Aorta (tissue), 5 donors: Measurements from ENCODE around the gene FARP1. TPM values are rescaled to one million over a fixed set of nuclear protein-coding genes. Genes with fewer than 3 reads are reported as not detected.

Experiments
- ATAC-seq: fragments of 200-7000 bp; cut with Tn5 transposase; one replicate; pipeline ENCODE4 v1.9.1; 2022; ENCODE audit warnings: moderate library complexity; ENCODE audit not compliant: low FRiP score
- DNase-seq, 2 donors: peaks; one replicate each; pipeline ENCODE4 v3.0.0-alpha.2; 2020
- H3K27ac ChIP-seq, 2 donors: one replicate each; pipeline ENCODE4 v1.5.1; 2013; ENCODE audit warnings: low read length in 2 of 2, mild to moderate bottlenecking in 2 of 2, moderate library complexity in 2 of 2, control low read depth in 1 of 2, inconsistent platforms in 1 of 2, low read depth in 1 of 2
- H3K27me3 ChIP-seq, 2 donors: one replicate each; pipeline ENCODE4 v1.6.1; 2013; ENCODE audit warnings: control low read depth in 1 of 2, low read length in 1 of 2, mild to moderate bottlenecking in 1 of 2, moderate library complexity in 1 of 2; ENCODE audit not compliant: insufficient read depth in 2 of 2, control insufficient read depth in 1 of 2
- H3K36me3 ChIP-seq, 2 donors: one replicate each; pipeline ENCODE4 v1.6.1; 2013; ENCODE audit warnings: control low read depth in 1 of 2, low read length in 1 of 2, mild to moderate bottlenecking in 1 of 2; ENCODE audit not compliant: insufficient read depth in 2 of 2, control insufficient read depth in 1 of 2
- H3K4me1 ChIP-seq, 2 donors: one replicate each; pipeline ENCODE4 v1.6.1; 2013; ENCODE audit warnings: low read length in 2 of 2, control low read depth in 1 of 2, mild to moderate bottlenecking in 1 of 2, moderate library complexity in 1 of 2; ENCODE audit not compliant: insufficient read depth in 2 of 2, control insufficient read depth in 1 of 2
- H3K4me3 ChIP-seq, 2 donors: one replicate each; pipeline ENCODE4 v1.5.1; 2013; ENCODE audit warnings: low read length in 2 of 2, control low read depth in 1 of 2, mild to moderate bottlenecking in 1 of 2
- H3K9me3 ChIP-seq: one replicate; pipeline ENCODE4 v1.6.1; 2013; ENCODE audit warnings: mild to moderate bottlenecking, low read length; ENCODE audit not compliant: control insufficient read depth
- WGBS, 2 donors: extraction: QIAGEN DNeasy Blood & Tissue Kit; methylation state at CpG; one replicate each; pipeline ENCODE4 v1.1.7; 2013; 5-methylcytosine and 5-hydroxymethylcytosine counted together
- intact Hi-C, 2 donors: fragments of 100-400 bp; cut with DNase I; formaldehyde crosslinking; loops; one replicate each; pipeline versions ENCODE4 v1.14.2 to v1.15.0; 2022
- polyA plus RNA-seq, 2 donors: library from polyadenylated mRNA; stranded (reverse); fragments of 200-250 nt; gene quantifications; one replicate each; pipeline ENCODE4 v1.2.3, GENCODE V29; 2013
- total RNA-seq, 2 donors: library from RNA; stranded (reverse); fragmentation: NEBNext Ultra II Directional; extraction: Animal tissue kit (Norgen Biotek cat#: 25700); gene quantifications; one replicate each; pipeline ENCODE4 v1.2.1, GENCODE V29; 2021
- donor health status: healthy with polysubstance abuse.
- donor health status: Bipolar disorder and iron deficiency.
- donor health status: DM: no; HTN: no; CAD: no.
- donor health status: DM: no; HTN: no; CAD: no.
- donor health status: DM: yes; HTN: yes; CAD: no.

FARP1 gene
- total and polyA plus RNA-seq, 4 donors, result 3.3 to 41.7 (median 23.7) TPM

GRCh38 chr13:98339684-98340425 is 197.0 kb downstream of the FARP1 start:
- ATAC-seq, result no peak
- intact Hi-C loops, result no loop called here
- 81 to 82% methylated on average over 8 of the region's 8 CpGs for WGBS, 2 donors

DNA sequence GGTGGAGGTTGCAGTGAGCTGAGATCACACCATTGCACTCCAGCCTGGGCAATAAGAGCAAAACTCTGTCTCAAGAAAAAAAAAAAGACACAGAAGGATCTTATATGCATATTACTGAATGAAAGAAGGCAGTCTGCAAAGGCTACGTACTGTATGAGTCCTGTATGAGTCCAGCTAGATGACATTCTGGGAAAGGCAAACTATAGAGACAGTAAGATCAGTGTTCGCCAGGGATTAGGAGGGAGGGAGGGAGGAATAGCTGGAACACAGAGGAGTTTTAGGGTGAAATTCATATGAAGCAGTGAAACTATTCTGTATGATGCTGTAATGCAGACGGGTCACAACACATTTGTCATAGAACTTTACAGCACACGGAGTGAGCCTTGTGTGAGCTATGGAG is 200.1 kb downstream of the FARP1 start:
- ATAC-seq (no peak), DNase-seq (no peak)
- WGBS, 2 donors, result 61 to 70% methylated on average over 4 of the region's 4 CpGs
- Histone ChIP-seq H3K36me3 (no peaks in the 10 kb centered on the region), H3K4me1 (no peaks in the 10 kb centered on the region), H3K27ac (no peak overlapping the region), H3K27me3 (no peaks in the 10 kb centered on the region), H3K9me3 (no peaks in the 10 kb centered on the region), H3K4me3 (no peak overlapping the region)
- intact Hi-C loops, result no loop called here

More at GRCh38 chr13:98339684-98340425, 197.0 kb downstream of the FARP1 start:
- no peak for DNase-seq
- no peak overlapping the region for H3K4me3 ChIP-seq
- H3K9me3 ChIP-seq, result no peaks in the 10 kb centered on the region
- H3K36me3 ChIP-seq, result no peaks in the 10 kb centered on the region
- H3K27me3 ChIP-seq, result no peaks in the 10 kb centered on the region
- no peak overlapping the region for H3K27ac ChIP-seq
- no peaks in the 10 kb centered on the region for H3K4me1 ChIP-seq

DNA sequence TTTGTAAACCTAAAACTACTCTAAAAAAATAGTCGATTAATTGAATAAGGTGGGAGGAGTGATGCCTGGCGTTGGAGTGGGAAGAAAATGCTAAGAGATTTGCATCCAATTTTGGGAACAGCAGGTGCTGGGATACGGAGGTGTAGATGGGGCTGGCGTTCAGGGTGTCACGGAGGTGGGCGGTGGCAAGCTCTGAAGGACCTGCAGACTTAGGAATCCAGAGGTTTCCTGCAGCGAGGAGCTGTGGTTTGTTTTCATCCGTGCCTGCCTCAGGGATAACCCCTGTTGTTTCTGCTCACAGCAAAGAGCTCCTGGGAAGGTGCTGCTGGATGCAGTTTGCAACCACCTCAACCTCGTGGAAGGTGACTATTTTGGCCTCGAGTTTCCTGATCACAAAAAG is 200.6 kb downstream of the FARP1 start:
- Histone ChIP-seq H3K27me3 (no peaks in the 10 kb centered on the region), H3K4me3 (no peak overlapping the region), H3K36me3 (no peaks in the 10 kb centered on the region), H3K9me3 (no peaks in the 10 kb centered on the region), H3K27ac (no peak overlapping the region), H3K4me1 (no peaks in the 10 kb centered on the region)
- WGBS, 2 donors, result 73 to 76% methylated on average over 10 of the region's 10 CpGs
- ATAC-seq (no peak), DNase-seq (no peak)
- intact Hi-C loops, result no loop called here

DNA sequence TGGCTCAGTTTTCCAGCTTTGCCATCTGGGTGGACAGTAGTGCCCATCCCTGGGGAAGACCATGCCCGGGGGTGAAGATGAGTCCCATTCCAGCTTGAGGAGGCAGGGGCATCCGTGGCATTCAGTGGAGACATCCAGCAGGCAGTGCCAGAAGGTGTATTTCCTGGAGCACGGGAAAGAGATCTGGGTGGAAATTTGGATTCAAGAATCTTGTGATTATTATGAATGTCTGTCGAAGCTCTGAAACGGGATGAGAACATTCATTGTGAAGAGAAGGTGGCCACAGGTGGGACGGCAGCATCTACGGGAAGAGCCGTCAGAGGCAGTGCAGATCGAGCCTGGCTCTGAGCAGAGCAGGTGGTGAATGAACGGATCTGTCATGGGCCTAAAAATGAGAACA is 201.5 kb downstream of the FARP1 start:
- Histone ChIP-seq H3K36me3 (no peaks in the 10 kb centered on the region), H3K4me3 (no peak overlapping the region), H3K4me1 (no peaks in the 10 kb centered on the region), H3K27ac (no peak overlapping the region), H3K9me3 (no peaks in the 10 kb centered on the region), H3K27me3 (no peaks in the 10 kb centered on the region)
- WGBS, 2 donors, result 92% methylated on average over 10 of the region's 10 CpGs
- ATAC-seq (no peak), DNase-seq (no peak)
- intact Hi-C loops, result no loop called here

DNA sequence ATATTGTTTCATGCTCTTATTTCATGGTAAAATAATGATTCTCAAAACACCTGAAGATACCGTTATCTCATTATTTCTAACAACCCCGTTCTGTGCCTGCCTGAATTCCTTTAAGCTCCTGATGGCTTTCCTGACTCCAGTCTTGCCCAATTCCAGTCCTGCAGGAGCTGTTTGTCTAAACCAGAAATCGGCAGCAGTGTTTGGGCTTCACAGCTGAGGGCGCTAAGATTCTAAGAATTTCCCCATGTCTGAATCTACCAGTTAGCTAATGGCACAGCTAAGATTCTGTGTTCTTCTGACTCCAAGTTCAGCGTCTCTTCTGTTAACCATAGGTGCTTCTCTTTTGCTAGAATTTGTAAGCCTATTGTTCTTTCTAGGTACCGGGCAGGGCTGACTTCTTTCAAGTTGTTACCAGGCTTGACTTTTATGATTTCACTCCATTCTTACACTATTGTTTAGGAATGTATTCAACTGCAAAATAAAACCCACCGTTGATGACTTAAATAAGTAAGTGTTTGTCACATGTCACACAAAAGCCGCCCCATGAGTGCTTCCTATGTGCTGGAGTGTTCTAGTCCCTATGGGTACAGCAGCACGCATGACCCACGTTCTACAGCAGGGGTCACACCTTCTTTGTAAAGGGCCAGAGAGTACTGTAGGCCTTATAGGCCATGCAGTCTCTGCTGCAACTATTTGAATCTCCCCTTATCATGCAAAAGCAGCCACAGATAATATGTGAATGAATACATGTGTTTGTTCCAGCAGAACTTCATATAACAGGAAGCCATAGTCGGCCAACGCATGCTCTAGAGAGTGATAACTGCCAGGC is 202.4 kb downstream of the FARP1 start:
- no peaks in the 10 kb centered on the region for H3K27me3 ChIP-seq
- WGBS, 2 donors, result 77 to 83% methylated on average over 12 of the region's 12 CpGs
- intact Hi-C loops, result no loop called here
- no peak overlapping the region for H3K4me3 ChIP-seq
- DNase-seq (no peak), ATAC-seq (no peak)
- no peak overlapping the region for H3K27ac ChIP-seq
- no peaks in the 10 kb centered on the region for H3K36me3 ChIP-seq
- H3K4me1 ChIP-seq, result no peaks in the 10 kb centered on the region
- no peaks in the 10 kb centered on the region for H3K9me3 ChIP-seq

GRCh38 chr13:98346904-98347636 is 204.2 kb downstream of the FARP1 start:
- Histone ChIP-seq H3K4me1 (no peaks in the 10 kb centered on the region), H3K4me3 (no peak overlapping the region), H3K27me3 (no peaks in the 10 kb centered on the region), H3K27ac (no peak overlapping the region), H3K9me3 (no peaks in the 10 kb centered on the region), H3K36me3 (no peaks in the 10 kb centered on the region)
- DNase-seq (no peak), ATAC-seq (no peak)
- intact Hi-C loops, result no loop called here
- WGBS, 2 donors, result 91 to 93% methylated on average over 10 of the region's 10 CpGs

- no peak for ATAC-seq
Measured at GRCh38 chr13:98347756-98348155, 204.9 kb downstream of the FARP1 start.

GRCh38 chr13:98348466-98349200 is 205.7 kb downstream of the FARP1 start:
- no peak for DNase-seq
- Histone ChIP-seq H3K27me3 (no peaks in the 10 kb centered on the region), H3K4me1 (no peaks in the 10 kb centered on the region), H3K27ac (no peak overlapping the region), H3K9me3 (no peaks in the 10 kb centered on the region), H3K36me3 (no peaks in the 10 kb centered on the region), H3K4me3 (no peak overlapping the region)
- 49 to 61% methylated on average over 16 of the region's 16 CpGs for WGBS, 2 donors
- intact Hi-C loops, result no loop called here
- ATAC-seq, result no peak

More at GRCh38 chr13:98347756-98348155, 204.9 kb downstream of the FARP1 start:
- intact Hi-C loops, result no loop called here
- H3K27me3 ChIP-seq, result no peaks in the 10 kb centered on the region
- no peak overlapping the region for H3K4me3 ChIP-seq
- 93 to 94% methylated on average over 1 of the region's 1 CpG for WGBS, 2 donors
- no peaks in the 10 kb centered on the region for H3K36me3 ChIP-seq
- no peaks in the 10 kb centered on the region for H3K4me1 ChIP-seq
- H3K9me3 ChIP-seq, result no peaks in the 10 kb centered on the region
- H3K27ac ChIP-seq, result no peak overlapping the region
- DNase-seq, result no peak
